ENCODE measurements around the gene REPS2. TPM values are rescaled to one million over a fixed set of nuclear protein-coding genes. Genes with fewer than 3 reads are reported as not detected.

The REPS2 gene
- total RNA-seq, 1 donor from 2014 or later, result 1.2 TPM

DNA sequence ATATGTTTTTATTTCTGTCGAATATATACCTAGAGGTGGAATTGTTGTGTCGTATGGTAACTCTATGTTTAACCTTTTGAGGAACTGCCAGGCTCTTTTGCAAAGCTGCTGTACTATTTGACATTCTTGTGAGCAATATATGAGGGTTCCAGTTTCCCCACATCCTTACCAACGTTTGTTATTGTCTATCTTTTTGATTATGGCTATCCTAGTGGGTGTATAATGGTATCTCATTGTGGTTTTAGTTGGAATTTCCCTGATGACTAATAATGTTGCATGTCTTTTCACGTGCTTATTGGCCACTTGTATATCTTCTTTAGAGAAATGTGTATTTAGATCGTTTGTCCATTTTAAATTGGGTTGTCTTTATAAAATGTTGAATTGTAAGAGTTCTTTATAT lies 24.5 kb downstream of the REPS2 start:
- no peaks in the 10 kb centered on the region for H3K36me3 Mint-ChIP-seq (ENCODE audit: low read depth, unreplicated experiment)
- DNase-seq (ENCODE audit: low read depth) (peak; percentile 75), FAIRE-seq (no peak)
- Histone ChIP-seq H4K20me1 (ENCODE audit: insufficient read depth, low read length) (no peaks in the 10 kb centered on the region), H2AFZ (ENCODE audit: low read depth, low read length) (no peak overlapping the region), H3K79me2 (ENCODE audit: insufficient read depth, low read length) (no peaks in the 10 kb centered on the region), H3K4me3 (ENCODE audit: insufficient read depth, low read depth, low read length) (no peak overlapping the region), H3K4me2 (ENCODE audit: low read length) (no peak overlapping the region), H3K9me3 (ENCODE audit: insufficient read depth, low read depth, low read length) (no peaks in the 10 kb centered on the region), H3K27ac (ENCODE audit: low read depth, low read length) (peak overlapping the region; percentile 26), H3K36me3 (ENCODE audit: insufficient read depth, low read length) (no peaks in the 10 kb centered on the region), H3K4me1 (ENCODE audit: insufficient read depth, low read length) (no peaks in the 10 kb centered on the region), H3K9ac (ENCODE audit: low read length) (no peak overlapping the region), H3K27me3 (ENCODE audit: insufficient read depth, low read length) (no peaks in the 10 kb centered on the region)
- no peak overlapping the region for H3K4me3 Mint-ChIP-seq (ENCODE audit: unreplicated experiment)
- no peaks in the 10 kb centered on the region for H3K27me3 Mint-ChIP-seq (ENCODE audit: low read depth, unreplicated experiment)
- H3K4me1 Mint-ChIP-seq (ENCODE audit: low read depth, unreplicated experiment), result peaks cover 12% of the 10 kb centered on the region
- H3K27ac Mint-ChIP-seq (ENCODE audit: unreplicated experiment), result no peak overlapping the region
- H3K9me3 Mint-ChIP-seq (ENCODE audit: unreplicated experiment), result no peaks in the 10 kb centered on the region
- TF ChIP-seq CTCF (IDR thresholded peaks at IDR 0.05; ENCODE audit: insufficient read depth, low read depth, low read length), result no peak
- no peak for TF ChIP-seq EZH2 (IDR thresholded peaks at IDR 0.05; ENCODE audit: insufficient read depth, low read length)

DNA sequence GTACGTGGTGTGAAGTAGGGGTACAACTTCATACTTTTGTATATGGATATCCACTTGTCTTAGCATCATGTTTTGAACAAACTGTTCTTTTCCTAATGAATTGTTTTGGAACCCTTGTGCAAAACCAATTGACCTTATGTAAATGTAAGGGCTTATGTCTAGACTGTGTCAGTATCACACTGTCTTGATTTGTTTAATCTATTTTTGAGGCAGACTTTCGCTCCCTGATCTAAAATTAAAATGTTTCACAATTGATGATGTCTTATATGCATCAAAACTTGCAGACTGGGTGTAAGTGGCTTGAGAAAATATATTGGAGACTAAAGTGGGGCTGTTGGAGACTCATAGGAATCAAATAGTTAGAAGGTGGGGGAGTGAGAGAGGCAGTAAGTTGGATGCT lies 25.2 kb downstream of the REPS2 start:
- Histone ChIP-seq H3K79me2 (ENCODE audit: insufficient read depth, low read length) (no peaks in the 10 kb centered on the region), H3K27me3 (ENCODE audit: insufficient read depth, low read length) (no peaks in the 10 kb centered on the region), H3K9me3 (ENCODE audit: insufficient read depth, low read depth, low read length) (no peaks in the 10 kb centered on the region), H4K20me1 (ENCODE audit: insufficient read depth, low read length) (no peaks in the 10 kb centered on the region), H3K27ac (ENCODE audit: low read depth, low read length) (no peak overlapping the region), H3K4me2 (ENCODE audit: low read length) (no peak overlapping the region), H3K36me3 (ENCODE audit: insufficient read depth, low read length) (no peaks in the 10 kb centered on the region), H2AFZ (ENCODE audit: low read depth, low read length) (no peak overlapping the region), H3K9ac (ENCODE audit: low read length) (no peak overlapping the region), H3K4me1 (ENCODE audit: insufficient read depth, low read length) (no peaks in the 10 kb centered on the region), H3K4me3 (ENCODE audit: insufficient read depth, low read depth, low read length) (no peak overlapping the region)
- TF ChIP-seq EZH2 (IDR thresholded peaks at IDR 0.05; ENCODE audit: insufficient read depth, low read length), result no peak
- no peak for TF ChIP-seq CTCF (IDR thresholded peaks at IDR 0.05; ENCODE audit: insufficient read depth, low read depth, low read length)
- H3K4me3 Mint-ChIP-seq (ENCODE audit: unreplicated experiment), result no peak overlapping the region
- peaks cover 12% of the 10 kb centered on the region for H3K4me1 Mint-ChIP-seq (ENCODE audit: low read depth, unreplicated experiment)
- FAIRE-seq, result no peak
- no peaks in the 10 kb centered on the region for H3K9me3 Mint-ChIP-seq (ENCODE audit: unreplicated experiment)
- H3K27ac Mint-ChIP-seq (ENCODE audit: unreplicated experiment), result peak overlapping the region; percentile 50
- H3K27me3 Mint-ChIP-seq (ENCODE audit: low read depth, unreplicated experiment), result no peaks in the 10 kb centered on the region
- H3K36me3 Mint-ChIP-seq (ENCODE audit: low read depth, unreplicated experiment), result no peaks in the 10 kb centered on the region
- no peak for DNase-seq (ENCODE audit: low read depth)

- Histone ChIP-seq H3K27ac (ENCODE audit: low read depth, low read length) (no peak overlapping the region), H3K9ac (ENCODE audit: low read length) (no peak overlapping the region), H3K4me2 (ENCODE audit: low read length) (no peak overlapping the region), H3K36me3 (ENCODE audit: insufficient read depth, low read length) (no peaks in the 10 kb centered on the region), H3K9me3 (ENCODE audit: insufficient read depth, low read depth, low read length) (no peaks in the 10 kb centered on the region), H4K20me1 (ENCODE audit: insufficient read depth, low read length) (no peaks in the 10 kb centered on the region), H3K27me3 (ENCODE audit: insufficient read depth, low read length) (no peaks in the 10 kb centered on the region), H3K4me1 (ENCODE audit: insufficient read depth, low read length) (no peaks in the 10 kb centered on the region), H2AFZ (ENCODE audit: low read depth, low read length) (no peak overlapping the region), H3K4me3 (ENCODE audit: insufficient read depth, low read depth, low read length) (no peak overlapping the region), H3K79me2 (ENCODE audit: insufficient read depth, low read length) (no peaks in the 10 kb centered on the region)
- peak; percentile 27 for DNase-seq (ENCODE audit: low read depth)
- no peak overlapping the region for H3K27ac Mint-ChIP-seq (ENCODE audit: unreplicated experiment)
- no peak overlapping the region for H3K4me3 Mint-ChIP-seq (ENCODE audit: unreplicated experiment)
- peaks cover 12% of the 10 kb centered on the region for H3K4me1 Mint-ChIP-seq (ENCODE audit: low read depth, unreplicated experiment)
- no peaks in the 10 kb centered on the region for H3K27me3 Mint-ChIP-seq (ENCODE audit: low read depth, unreplicated experiment)
- H3K9me3 Mint-ChIP-seq (ENCODE audit: unreplicated experiment), result no peaks in the 10 kb centered on the region
- peak; percentile 52 for FAIRE-seq
- TF ChIP-seq EZH2 (IDR thresholded peaks at IDR 0.05; ENCODE audit: insufficient read depth, low read length) (no peak), CTCF (IDR thresholded peaks at IDR 0.05; ENCODE audit: insufficient read depth, low read depth, low read length) (no peak)
- H3K36me3 Mint-ChIP-seq (ENCODE audit: low read depth, unreplicated experiment), result no peaks in the 10 kb centered on the region
Observed at GRCh38 chrX:16975233-16975632, 28.8 kb downstream of the REPS2 start.

All from astrocyte (in vitro differentiated cells and primary cell).